Stimulated activated naive CD8-positive, alpha-beta T cell treated with anti-CD3 and anti-CD28 coated beads, Interleukin-15, Interleukin-2, amounts not matched to agents 100 ng/mL and 50 ng/mL, for 24 hours (primary cell): ENCODE measurements around the gene CIAO1.
"Not testable (repeated sequence)": the region's sequence is repeated elsewhere in the genome, so short reads cannot be mapped to it uniquely, and the experiment has no call there.

Experiments used
- H3K27ac Mint-ChIP-seq: one replicate; pipeline ENCODE4 v1.8.0; 2021; ENCODE audit warnings: mild to moderate bottlenecking, mixed read lengths
- H3K27me3 Mint-ChIP-seq: one replicate; pipeline ENCODE4 v1.8.0; 2021; ENCODE audit warnings: mixed read lengths
- H3K36me3 Mint-ChIP-seq: one replicate; pipeline ENCODE4 v1.8.0; 2021; ENCODE audit warnings: low read depth, mixed read lengths
- H3K4me1 Mint-ChIP-seq: one replicate; pipeline ENCODE4 v1.8.0; 2021; ENCODE audit warnings: low read depth, mixed read lengths
- H3K4me3 Mint-ChIP-seq: one replicate; pipeline ENCODE4 v1.8.0; 2021; ENCODE audit warnings: mild to moderate bottlenecking, mixed read lengths
- H3K9me3 Mint-ChIP-seq: one replicate; pipeline ENCODE4 v1.8.0; 2021; ENCODE audit warnings: mixed read lengths

The CIAO1 gene

DNA sequence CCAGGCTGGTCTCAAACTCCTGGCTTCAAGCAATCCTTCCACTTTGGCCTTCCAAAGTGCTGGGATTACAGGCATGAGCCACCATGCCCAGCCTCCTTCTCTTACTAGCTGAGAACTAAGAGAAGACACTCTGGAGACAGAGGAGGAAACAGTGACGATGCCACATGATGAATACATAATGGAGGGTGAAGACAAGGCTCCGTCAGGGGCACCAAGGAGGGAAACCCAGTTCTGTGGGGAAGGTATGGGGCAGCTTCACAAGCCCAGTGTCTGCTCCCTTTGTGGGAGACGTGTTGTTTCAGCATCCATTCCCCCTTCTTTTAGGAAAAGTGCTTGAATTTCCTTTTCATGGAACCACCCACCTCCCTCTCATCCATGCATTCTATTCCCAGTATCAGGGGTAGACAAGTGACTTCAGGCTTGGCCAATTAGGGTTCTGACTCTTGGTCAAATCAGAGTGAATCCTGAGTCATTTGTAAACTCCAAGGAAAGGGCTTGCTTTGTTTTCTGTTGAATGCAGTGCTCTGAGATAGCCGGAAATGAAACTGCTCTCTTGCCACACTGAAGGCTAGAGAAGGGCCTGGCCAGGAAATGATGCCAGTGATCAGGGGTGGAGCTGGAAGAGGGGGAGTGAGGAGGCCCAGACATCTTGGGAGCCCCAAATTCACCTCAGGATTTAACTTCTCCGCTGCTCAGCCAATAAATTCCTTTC, 24.0 kb upstream of the CIAO1 start:
- H3K9me3 Mint-ChIP-seq: no peaks in the 10 kb centered on the region
- no peaks in the 10 kb centered on the region for H3K36me3 Mint-ChIP-seq
- H3K27me3 Mint-ChIP-seq: no peaks in the 10 kb centered on the region
- H3K27ac Mint-ChIP-seq: peak overlapping the region; percentile 82
- H3K4me3 Mint-ChIP-seq: peak overlapping the region; percentile 38
- peaks cover 48% of the 10 kb centered on the region for H3K4me1 Mint-ChIP-seq

GRCh38 chr2:96243843-96244242, 22.2 kb upstream of the CIAO1 start:
- Mint-ChIP-seq H3K4me3 (no peak overlapping the region), H3K27me3 (no peaks in the 10 kb centered on the region), H3K9me3 (no peaks in the 10 kb centered on the region), H3K4me1 (peaks cover 53% of the 10 kb centered on the region), H3K36me3 (no peaks in the 10 kb centered on the region), H3K27ac (no peak overlapping the region)

- Mint-ChIP-seq H3K4me3 (no peak overlapping the region), H3K27me3 (no peaks in the 10 kb centered on the region), H3K36me3 (peaks cover 7% of the 10 kb centered on the region), H3K27ac (peak overlapping the region; percentile 42), H3K4me1 (peaks cover 49% of the 10 kb centered on the region), H3K9me3 (no peaks in the 10 kb centered on the region)
Observed at GRCh38 chr2:96245609-96246390, 20.2 kb upstream of the CIAO1 start.

DNA sequence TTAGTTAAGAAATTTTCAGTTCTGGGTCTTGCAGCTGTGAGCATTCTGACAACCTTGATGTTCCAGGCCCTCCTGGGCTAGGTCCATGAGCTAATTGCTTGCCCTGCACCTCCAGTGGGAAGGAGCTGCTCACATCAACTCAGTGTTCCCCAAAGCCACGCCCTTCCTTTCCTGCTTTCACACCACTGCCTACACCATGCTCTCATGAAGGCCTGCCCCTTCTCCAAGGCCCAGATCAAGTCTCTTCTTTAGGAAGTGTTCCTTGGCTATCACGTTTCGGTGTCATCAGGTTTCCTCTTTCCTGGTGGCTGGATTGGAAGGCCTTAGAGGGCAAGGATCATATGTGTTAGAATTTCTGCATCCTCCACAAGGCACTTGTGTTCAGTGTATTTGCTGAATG, 19.0 kb upstream of the CIAO1 start:
- no peaks in the 10 kb centered on the region for H3K27me3 Mint-ChIP-seq
- peaks cover 41% of the 10 kb centered on the region for H3K4me1 Mint-ChIP-seq
- H3K4me3 Mint-ChIP-seq: no peak overlapping the region
- no peaks in the 10 kb centered on the region for H3K9me3 Mint-ChIP-seq
- peaks cover 14% of the 10 kb centered on the region for H3K36me3 Mint-ChIP-seq
- peak overlapping the region; percentile 9 for H3K27ac Mint-ChIP-seq

DNA sequence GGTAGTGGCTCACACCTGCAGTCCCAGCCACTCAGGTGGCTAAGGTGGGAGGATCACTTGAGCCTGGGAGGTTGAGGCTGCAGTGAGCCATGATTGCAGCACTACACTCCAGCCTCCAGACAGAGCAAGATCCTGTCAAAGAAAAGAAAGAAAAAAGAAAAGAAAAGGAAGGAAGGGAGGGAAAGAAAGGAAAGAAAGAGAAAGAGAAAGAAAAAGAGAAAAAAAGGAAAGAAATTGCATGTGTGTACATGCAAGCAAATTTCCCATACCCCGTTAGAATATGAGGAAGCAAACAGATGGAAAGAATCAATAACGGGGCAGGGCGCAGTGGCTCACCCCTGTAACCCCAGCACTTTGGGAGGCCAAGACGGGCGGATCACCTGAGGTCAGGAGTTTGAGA, 18.1 kb upstream of the CIAO1 start:
- no peaks in the 10 kb centered on the region for H3K27me3 Mint-ChIP-seq
- H3K4me3 Mint-ChIP-seq: no peak overlapping the region
- H3K4me1 Mint-ChIP-seq: peaks cover 32% of the 10 kb centered on the region
- peak overlapping the region; percentile 29 for H3K27ac Mint-ChIP-seq
- H3K36me3 Mint-ChIP-seq: peaks cover 18% of the 10 kb centered on the region
- H3K9me3 Mint-ChIP-seq: no peaks in the 10 kb centered on the region

GRCh38 chr2:96248624-96249023, 17.4 kb upstream of the CIAO1 start:
- Mint-ChIP-seq H3K36me3 (peaks cover 23% of the 10 kb centered on the region), H3K27me3 (no peaks in the 10 kb centered on the region), H3K9me3 (no peaks in the 10 kb centered on the region), H3K4me1 (peaks cover 28% of the 10 kb centered on the region), H3K4me3 (no peak overlapping the region), H3K27ac (no peak overlapping the region)

DNA sequence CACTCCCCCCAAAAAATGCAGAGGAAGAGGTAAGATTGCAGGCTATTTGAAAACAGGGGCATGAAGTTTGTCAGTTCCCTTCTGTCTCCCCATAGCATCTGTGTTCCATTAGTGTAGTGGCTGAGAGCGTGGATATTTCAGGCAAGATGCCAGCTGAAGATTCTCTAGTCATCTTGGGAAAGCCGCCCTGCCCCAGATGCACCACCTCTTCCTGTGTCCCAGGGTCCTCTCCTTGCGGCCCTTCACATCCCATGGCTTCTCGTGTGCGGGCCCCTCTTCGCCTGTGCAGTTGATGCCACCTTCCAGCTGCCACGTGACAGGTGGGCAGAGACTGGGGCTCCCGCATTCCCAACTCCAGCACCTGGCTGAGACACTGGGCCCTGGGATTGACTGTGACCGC, 16.4 kb upstream of the CIAO1 start:
- no peaks in the 10 kb centered on the region for H3K9me3 Mint-ChIP-seq
- H3K27me3 Mint-ChIP-seq: no peaks in the 10 kb centered on the region
- peak overlapping the region; percentile 21 for H3K27ac Mint-ChIP-seq
- peaks cover 30% of the 10 kb centered on the region for H3K36me3 Mint-ChIP-seq
- peaks cover 28% of the 10 kb centered on the region for H3K4me1 Mint-ChIP-seq
- H3K4me3 Mint-ChIP-seq: no peak overlapping the region

- H3K27ac Mint-ChIP-seq: peak overlapping the region; percentile 32
- no peaks in the 10 kb centered on the region for H3K9me3 Mint-ChIP-seq
Observed at GRCh38 chr2:96250188-96250587, 15.8 kb upstream of the CIAO1 start.

GRCh38 chr2:96251721-96252292, 14.2 kb upstream of the CIAO1 start:
- peaks cover 32% of the 10 kb centered on the region for H3K4me1 Mint-ChIP-seq
- H3K27me3 Mint-ChIP-seq: no peaks in the 10 kb centered on the region
- H3K36me3 Mint-ChIP-seq: peaks cover 41% of the 10 kb centered on the region
- H3K27ac Mint-ChIP-seq: peak overlapping the region; percentile 65
- H3K4me3 Mint-ChIP-seq: no peak overlapping the region
- H3K9me3 Mint-ChIP-seq: no peaks in the 10 kb centered on the region

More at GRCh38 chr2:96250188-96250587, 15.8 kb upstream of the CIAO1 start:
- H3K4me1 Mint-ChIP-seq: peaks cover 30% of the 10 kb centered on the region
- H3K27me3 Mint-ChIP-seq: no peaks in the 10 kb centered on the region
- peaks cover 32% of the 10 kb centered on the region for H3K36me3 Mint-ChIP-seq
- H3K4me3 Mint-ChIP-seq: no peak overlapping the region

- peaks cover 42% of the 10 kb centered on the region for H3K36me3 Mint-ChIP-seq
- H3K27ac Mint-ChIP-seq: no peak overlapping the region
- no peak overlapping the region for H3K4me3 Mint-ChIP-seq
- H3K27me3 Mint-ChIP-seq: no peaks in the 10 kb centered on the region
- peaks cover 35% of the 10 kb centered on the region for H3K4me1 Mint-ChIP-seq
- H3K9me3 Mint-ChIP-seq: no peaks in the 10 kb centered on the region
Observed at GRCh38 chr2:96252526-96252925, 13.5 kb upstream of the CIAO1 start.

DNA sequence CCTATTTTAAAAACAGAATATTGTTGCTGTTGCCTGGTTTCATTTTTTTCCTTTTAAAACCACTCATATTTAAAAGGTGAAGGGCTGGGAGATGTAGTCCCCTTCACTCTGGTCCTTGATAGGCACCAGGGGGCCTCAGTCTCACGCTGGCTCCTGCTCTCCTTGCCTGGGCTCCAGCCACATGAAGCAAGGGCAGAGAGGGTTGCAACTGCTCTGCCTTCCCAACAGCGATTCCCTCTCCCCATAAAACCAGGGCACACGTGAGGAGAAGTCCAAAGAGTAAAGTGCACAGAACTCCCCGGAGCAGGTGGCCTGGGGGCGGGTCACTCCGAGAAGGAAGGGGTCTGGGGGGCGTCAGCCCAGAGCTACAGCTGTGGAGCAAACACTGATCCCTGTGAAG, 13.0 kb upstream of the CIAO1 start:
- Mint-ChIP-seq H3K36me3 (peaks cover 42% of the 10 kb centered on the region), H3K27ac (no peak overlapping the region), H3K4me1 (peaks cover 37% of the 10 kb centered on the region), H3K27me3 (no peaks in the 10 kb centered on the region), H3K9me3 (no peaks in the 10 kb centered on the region), H3K4me3 (no peak overlapping the region)

DNA sequence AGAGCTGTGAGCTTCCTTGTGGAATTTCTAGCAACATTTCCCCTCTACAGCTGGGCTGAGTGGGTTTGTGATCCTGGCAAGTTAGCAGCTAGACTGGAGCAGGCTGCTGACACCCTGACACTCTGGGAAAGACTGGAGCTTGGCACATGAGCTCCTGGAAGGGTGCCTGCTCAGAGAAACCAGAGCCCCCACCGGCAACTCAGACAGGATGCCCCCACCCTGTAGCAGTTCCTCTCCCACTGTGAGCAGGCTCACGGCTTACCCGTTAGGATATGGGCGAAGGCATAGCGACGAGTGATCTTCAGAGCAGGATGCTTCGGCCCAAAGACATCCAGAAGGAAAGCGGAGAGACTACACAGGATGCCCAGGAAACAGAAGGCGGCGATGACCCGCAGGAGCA, 11.5 kb upstream of the CIAO1 start:
- Mint-ChIP-seq H3K27me3 (no peaks in the 10 kb centered on the region), H3K36me3 (peaks cover 49% of the 10 kb centered on the region), H3K4me1 (peaks cover 49% of the 10 kb centered on the region), H3K4me3 (no peak overlapping the region), H3K27ac (no peak overlapping the region), H3K9me3 (no peaks in the 10 kb centered on the region)

- peak overlapping the region; percentile 69 for H3K27ac Mint-ChIP-seq
- H3K4me3 Mint-ChIP-seq: peak overlapping the region; percentile 50
- H3K36me3 Mint-ChIP-seq: peaks cover 41% of the 10 kb centered on the region
- H3K9me3 Mint-ChIP-seq: no peaks in the 10 kb centered on the region
- H3K27me3 Mint-ChIP-seq: no peaks in the 10 kb centered on the region
- H3K4me1 Mint-ChIP-seq: peaks cover 67% of the 10 kb centered on the region
Observed at GRCh38 chr2:96256611-96257113, 9.4 kb upstream of the CIAO1 start.

DNA sequence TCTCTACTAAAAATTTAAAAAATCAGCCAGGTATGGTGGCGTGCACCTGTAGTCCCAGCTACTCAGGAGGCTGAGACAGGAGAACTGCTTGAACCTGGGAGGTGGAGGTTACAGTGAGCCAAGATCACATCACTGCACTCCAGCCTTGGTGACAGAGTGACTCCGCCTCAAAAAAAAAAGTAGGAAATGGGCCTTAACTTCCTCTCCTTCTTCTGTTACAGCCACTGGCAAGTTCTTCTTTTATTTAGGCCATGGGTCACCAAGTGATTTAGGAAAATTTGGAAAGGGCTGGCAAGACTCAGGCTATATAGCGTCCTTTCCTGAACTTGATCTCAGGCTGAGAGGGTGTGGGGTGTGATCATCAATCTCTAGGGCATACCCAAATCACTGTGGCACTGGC, 8.3 kb upstream of the CIAO1 start:
- H3K9me3 Mint-ChIP-seq, H3K27me3 Mint-ChIP-seq, H3K4me3 Mint-ChIP-seq: not testable (repeated sequence)
- Mint-ChIP-seq H3K36me3 (peaks cover 34% of the 10 kb centered on the region), H3K27ac (peak overlapping the region; percentile 45), H3K4me1 (peaks cover 72% of the 10 kb centered on the region)
